MCF 10A (cell line): ENCODE data around the gene TMEM94. TPM values are rescaled to one million over a fixed set of nuclear protein-coding genes. Genes with fewer than 3 reads are reported as not detected.

Experiments
- BruUV-seq: library from RNA; stranded (reverse); fragments of 400-500 nt; replicated peaks from 2 replicates; lab custom pipeline; 2021; lab: Mats Ljungman, UMichigan
- CTCF ChIA-PET: fragments of 300-600 bp; sonication (Branson Sonifier 250); formaldehyde crosslinking; extraction: SDS; loops from one replicate; lab custom pipeline; 2021; ENCODE audit warnings: antibody characterized with exemption, inconsistent platforms; lab: Yijun Ruan, JAX
- POLR2A ChIA-PET: fragments of 300-600, 350-650 bp; sonication (Branson Sonifier 250); formaldehyde crosslinking; extraction: SDS; loops from one replicate; lab custom pipeline; 2020; ENCODE audit warnings: antibody characterized with exemption, inconsistent platforms; lab: Yijun Ruan, JAX
- DNase-seq: peaks from one replicate; pipeline ENCODE4 v3.0.0-alpha.2; 2018; ENCODE audit not compliant: unreplicated experiment
- H3K27ac Mint-ChIP-seq: one replicate; pipeline ENCODE4 v1.8.0; 2022; ENCODE audit warnings: mild to moderate bottlenecking, low read depth, mixed read lengths; ENCODE audit not compliant: unreplicated experiment
- H3K27me3 Mint-ChIP-seq: one replicate; pipeline ENCODE4 v1.8.0; 2022; ENCODE audit warnings: mixed read lengths; ENCODE audit not compliant: insufficient read depth, unreplicated experiment
- H3K36me3 Mint-ChIP-seq: one replicate; pipeline ENCODE4 v1.8.0; 2022; ENCODE audit warnings: mild to moderate bottlenecking, moderate library complexity, mixed read lengths; ENCODE audit not compliant: insufficient read depth, unreplicated experiment
- H3K4me1 Mint-ChIP-seq: one replicate; pipeline ENCODE4 v1.8.0; 2022; ENCODE audit warnings: mixed read lengths; ENCODE audit not compliant: insufficient read depth, unreplicated experiment
- H3K4me3 Mint-ChIP-seq: one replicate; pipeline ENCODE4 v1.8.0; 2022; ENCODE audit warnings: mild to moderate bottlenecking, moderate library complexity, mixed read lengths; ENCODE audit not compliant: unreplicated experiment
- H3K9me3 Mint-ChIP-seq: one replicate; pipeline ENCODE4 v1.8.0; 2022; ENCODE audit warnings: mixed read lengths; ENCODE audit not compliant: unreplicated experiment
- intact Hi-C: fragments of 100-400 bp; cut with micrococcal nuclease; formaldehyde crosslinking; loops from 2 replicates; pipeline ENCODE4 v1.14.1; 2022
- total RNA-seq: library from RNA; stranded (reverse); gene quantifications from 2 replicates; pipeline ENCODE4 v1.2.3, GENCODE V29; 2022
- TF ChIP-seq, protein P1 (sequence below): fragments of 200-600 bp; IDR thresholded peaks from one replicate; pipeline ENCODE4 v1.8.0; 2022; ENCODE audit warnings: antibody characterized with exemption, mild to moderate bottlenecking; ENCODE audit not compliant: unreplicated experiment

The TMEM94 gene
- total RNA-seq, 1 experiment from 2014 or later = 42.8 TPM

DNA sequence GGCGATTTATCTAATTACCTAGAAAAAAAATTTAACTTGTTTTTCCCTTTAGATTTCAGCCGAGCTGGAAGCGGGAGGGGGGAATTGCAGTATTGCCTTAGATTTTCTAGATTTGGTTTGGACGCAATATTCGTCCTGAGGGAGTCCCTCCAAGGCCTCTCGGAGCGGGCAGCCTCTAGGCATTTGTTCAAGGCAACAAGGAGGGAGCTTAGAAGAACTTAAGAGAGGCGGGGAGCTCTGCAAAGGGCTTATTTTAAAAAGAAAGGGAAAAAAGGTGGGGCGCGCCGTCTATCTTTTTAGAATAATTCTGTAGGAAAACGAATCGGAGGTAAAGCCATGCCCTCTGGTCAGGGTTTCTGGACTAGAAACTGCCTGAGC lies 407 bp upstream of the TMEM94 start:
- Mint-ChIP-seq H3K36me3 (no peaks in the 10 kb centered on the region), H3K4me1 (peaks cover 22% of the 10 kb centered on the region), H3K27ac (peak overlapping the region; percentile 90), H3K27me3 (no peaks in the 10 kb centered on the region), H3K9me3 (no peaks in the 10 kb centered on the region), H3K4me3 (peak overlapping the region; percentile 86)
- TF ChIP-seq, protein P1, sequence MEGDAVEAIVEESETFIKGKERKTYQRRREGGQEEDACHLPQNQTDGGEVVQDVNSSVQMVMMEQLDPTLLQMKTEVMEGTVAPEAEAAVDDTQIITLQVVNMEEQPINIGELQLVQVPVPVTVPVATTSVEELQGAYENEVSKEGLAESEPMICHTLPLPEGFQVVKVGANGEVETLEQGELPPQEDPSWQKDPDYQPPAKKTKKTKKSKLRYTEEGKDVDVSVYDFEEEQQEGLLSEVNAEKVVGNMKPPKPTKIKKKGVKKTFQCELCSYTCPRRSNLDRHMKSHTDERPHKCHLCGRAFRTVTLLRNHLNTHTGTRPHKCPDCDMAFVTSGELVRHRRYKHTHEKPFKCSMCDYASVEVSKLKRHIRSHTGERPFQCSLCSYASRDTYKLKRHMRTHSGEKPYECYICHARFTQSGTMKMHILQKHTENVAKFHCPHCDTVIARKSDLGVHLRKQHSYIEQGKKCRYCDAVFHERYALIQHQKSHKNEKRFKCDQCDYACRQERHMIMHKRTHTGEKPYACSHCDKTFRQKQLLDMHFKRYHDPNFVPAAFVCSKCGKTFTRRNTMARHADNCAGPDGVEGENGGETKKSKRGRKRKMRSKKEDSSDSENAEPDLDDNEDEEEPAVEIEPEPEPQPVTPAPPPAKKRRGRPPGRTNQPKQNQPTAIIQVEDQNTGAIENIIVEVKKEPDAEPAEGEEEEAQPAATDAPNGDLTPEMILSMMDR = no peak
- ChIA-PET CTCF (interaction anchor here (0.6 to 1.0 kb wide), 3 partner anchors 70 to 495 kb away, joined by 3 read pairs; partner anchors contain the start of gene LLGL2), POLR2A (interaction anchor here (0.6 to 2.2 kb wide), 25 partner anchors 9 to 612 kb away, joined by 3 to 15 read pairs (median 4); partner anchors contain the start of genes GGA3, GRB2, KCTD2 and LLGL2)
- TSS peak; percentile 86 for BruUV-seq
- no peak for DNase-seq
- intact Hi-C loops = no loop called here

DNA sequence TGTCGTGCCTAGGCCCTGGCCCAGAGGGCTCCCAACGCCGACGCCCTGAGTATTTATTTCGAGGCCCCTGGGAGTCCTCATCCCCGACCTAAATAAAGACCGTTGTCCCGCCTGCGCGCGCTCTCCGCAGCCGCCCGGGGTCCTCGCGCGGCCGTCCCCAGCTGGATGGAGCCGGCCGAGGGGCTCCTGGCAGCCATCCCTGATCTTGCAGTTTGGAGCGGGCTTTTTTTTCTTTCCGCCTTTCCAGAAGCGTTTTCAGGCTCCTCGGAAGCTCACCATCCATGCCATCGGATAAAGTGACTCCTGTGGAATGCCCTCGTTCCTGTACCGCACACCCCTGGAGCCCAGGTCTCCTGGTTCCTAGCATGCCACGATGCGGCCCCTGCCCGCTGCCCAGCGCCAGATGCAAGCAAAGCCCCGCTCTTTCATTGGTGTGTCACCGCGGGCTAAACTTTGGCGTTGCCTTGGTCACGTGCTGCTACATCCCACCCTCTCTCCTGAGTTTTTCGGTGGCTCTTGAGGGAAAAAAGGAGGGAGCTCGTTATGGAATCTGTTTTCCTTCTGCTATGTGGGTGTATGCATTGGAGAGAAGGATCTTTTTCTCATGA lies 716 bp downstream of the TMEM94 start:
- TF ChIP-seq, protein P1 = no peak
- BruUV-seq = TSS peak; percentile 51
- Mint-ChIP-seq H3K9me3 (no peaks in the 10 kb centered on the region), H3K27me3 (no peaks in the 10 kb centered on the region), H3K27ac (peak overlapping the region; percentile 90), H3K4me3 (peak overlapping the region; percentile 86), H3K4me1 (peaks cover 22% of the 10 kb centered on the region), H3K36me3 (no peaks in the 10 kb centered on the region)
- CTCF ChIA-PET = interaction anchor here (0.6 kb wide), 1 partner anchor 311 kb away, joined by 3 read pairs; no protein-coding TSS in a partner anchor
- intact Hi-C loops = no loop called here
- DNase-seq = peak; percentile 14
- POLR2A ChIA-PET = interaction anchor here (0.6 to 2.2 kb wide), 18 partner anchors 16 to 410 kb away, joined by 3 to 15 read pairs (median 4); partner anchors contain the start of genes GGA3, KCTD2, MRPS7 and SLC25A19

DNA sequence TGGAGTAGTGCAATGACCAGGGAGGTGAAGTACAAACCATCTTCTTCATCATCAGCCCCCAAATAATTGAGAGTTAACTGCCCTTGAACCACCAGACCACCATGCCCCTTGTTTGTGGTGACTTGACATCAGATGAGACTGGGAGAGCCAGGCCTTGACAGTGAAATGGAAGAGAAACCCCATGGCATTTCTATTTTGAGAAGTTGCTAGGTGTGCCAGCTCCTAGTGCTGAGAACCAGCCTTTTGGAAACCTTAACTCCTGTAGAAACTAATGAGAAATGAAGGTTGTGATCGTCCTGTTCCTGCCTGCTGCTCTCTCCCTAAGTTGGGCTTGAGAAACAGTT lies 2.8 kb downstream of the TMEM94 start:
- Mint-ChIP-seq H3K36me3 (no peaks in the 10 kb centered on the region), H3K4me3 (no peak overlapping the region)
- POLR2A ChIA-PET = interaction anchor here (0.8 kb wide), 1 partner anchor 198 kb away, joined by 3 read pairs; the partner anchor contains the start of genes GGA3 and MRPS7

More for the DNA sequence above, 2.8 kb downstream of the TMEM94 start:
- no peak for DNase-seq
- intact Hi-C loops = no loop called here
- Mint-ChIP-seq H3K4me1 (peaks cover 22% of the 10 kb centered on the region), H3K27ac (no peak overlapping the region), H3K27me3 (no peaks in the 10 kb centered on the region), H3K9me3 (no peaks in the 10 kb centered on the region)
- CTCF ChIA-PET = interaction anchor here (0.7 kb wide), 1 partner anchor 1637 kb away, joined by 6 read pairs; no protein-coding TSS in a partner anchor
- BruUV-seq = no TSS peak
- TF ChIP-seq, protein P1 = no peak
